GM20000 (cell line): ENCODE results near the gene REG1B.
"Not testable (repeated sequence)": the region's sequence is repeated elsewhere in the genome, so short reads cannot be mapped to it uniquely, and the experiment has no call there.

Experiments
- DNase-seq: peaks from one replicate; pipeline ENCODE4 v3.0.0; 2012; ENCODE audit warnings: low spot score
- TF ChIP-seq, protein P1 (sequence below): IDR thresholded peaks from 2 replicates; pipeline ENCODE4 v1.5.1; 2012; ENCODE audit warnings: mild to moderate bottlenecking, control low read depth; ENCODE audit errors: extremely low read depth, missing control alignments

The REG1B gene

DNA sequence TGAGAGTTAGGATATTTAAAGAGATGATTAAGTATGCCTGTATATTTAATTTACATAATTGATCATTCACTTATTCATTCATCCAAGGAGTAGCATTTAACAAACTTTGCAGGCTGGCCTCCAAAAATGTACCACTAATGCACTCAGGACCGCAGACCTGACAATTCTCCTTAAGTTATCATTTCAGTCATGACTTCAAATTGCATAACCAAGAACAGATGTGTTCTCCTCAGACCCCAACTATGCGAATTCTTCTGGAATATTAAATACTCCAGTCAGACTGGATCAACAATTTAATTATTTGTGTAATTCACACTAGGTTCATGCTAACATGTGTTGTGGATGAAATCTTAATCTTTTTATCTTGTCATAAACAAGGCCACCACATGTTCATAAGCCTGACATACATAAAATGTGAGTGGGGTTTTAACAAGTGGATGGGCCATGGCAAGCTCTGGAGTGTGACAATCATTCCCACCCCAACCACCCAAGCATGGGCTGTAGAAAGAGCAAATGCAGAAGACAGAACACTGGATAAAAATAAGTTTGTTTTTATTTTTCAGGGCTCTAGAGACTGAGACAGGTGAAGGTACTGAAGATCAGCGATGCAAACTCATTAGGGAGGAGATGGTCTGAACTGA lies 3.2 kb downstream of the REG1B start:
- TF ChIP-seq, protein P1, sequence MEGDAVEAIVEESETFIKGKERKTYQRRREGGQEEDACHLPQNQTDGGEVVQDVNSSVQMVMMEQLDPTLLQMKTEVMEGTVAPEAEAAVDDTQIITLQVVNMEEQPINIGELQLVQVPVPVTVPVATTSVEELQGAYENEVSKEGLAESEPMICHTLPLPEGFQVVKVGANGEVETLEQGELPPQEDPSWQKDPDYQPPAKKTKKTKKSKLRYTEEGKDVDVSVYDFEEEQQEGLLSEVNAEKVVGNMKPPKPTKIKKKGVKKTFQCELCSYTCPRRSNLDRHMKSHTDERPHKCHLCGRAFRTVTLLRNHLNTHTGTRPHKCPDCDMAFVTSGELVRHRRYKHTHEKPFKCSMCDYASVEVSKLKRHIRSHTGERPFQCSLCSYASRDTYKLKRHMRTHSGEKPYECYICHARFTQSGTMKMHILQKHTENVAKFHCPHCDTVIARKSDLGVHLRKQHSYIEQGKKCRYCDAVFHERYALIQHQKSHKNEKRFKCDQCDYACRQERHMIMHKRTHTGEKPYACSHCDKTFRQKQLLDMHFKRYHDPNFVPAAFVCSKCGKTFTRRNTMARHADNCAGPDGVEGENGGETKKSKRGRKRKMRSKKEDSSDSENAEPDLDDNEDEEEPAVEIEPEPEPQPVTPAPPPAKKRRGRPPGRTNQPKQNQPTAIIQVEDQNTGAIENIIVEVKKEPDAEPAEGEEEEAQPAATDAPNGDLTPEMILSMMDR, result no peak
- no peak for DNase-seq

DNA sequence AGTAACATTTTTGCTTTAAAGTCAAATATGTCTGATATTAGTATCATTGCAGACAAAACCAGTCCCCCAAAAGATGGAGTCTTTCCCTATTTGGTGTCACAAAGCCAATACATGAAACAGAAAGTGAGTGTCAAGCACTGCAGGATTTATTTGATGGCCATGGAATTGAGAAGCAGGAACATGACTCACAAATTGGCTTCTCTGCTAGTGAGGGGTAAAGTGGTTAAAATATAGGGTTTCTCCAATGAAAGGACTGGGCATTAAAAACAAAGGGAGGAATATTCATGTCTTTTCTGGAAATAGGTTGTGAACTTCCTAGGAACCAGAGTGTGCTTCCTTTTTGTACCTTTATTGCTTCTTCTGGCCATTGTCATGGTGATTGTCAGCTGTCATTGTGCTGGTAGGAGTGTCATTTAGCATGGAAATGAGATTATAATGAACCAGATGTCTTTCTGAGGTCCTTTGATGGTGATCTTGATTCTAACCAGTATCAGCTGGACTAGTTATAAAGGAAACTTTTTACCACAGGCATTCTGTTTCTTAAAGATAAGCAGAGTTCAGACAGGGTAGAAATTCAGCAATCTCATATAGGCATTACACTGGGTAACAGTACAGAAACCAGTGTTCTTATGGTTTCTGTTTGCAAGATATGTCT lies 4.1 kb downstream of the REG1B start:
- TF ChIP-seq, protein P1, result no peak
- DNase-seq, result no peak

DNA sequence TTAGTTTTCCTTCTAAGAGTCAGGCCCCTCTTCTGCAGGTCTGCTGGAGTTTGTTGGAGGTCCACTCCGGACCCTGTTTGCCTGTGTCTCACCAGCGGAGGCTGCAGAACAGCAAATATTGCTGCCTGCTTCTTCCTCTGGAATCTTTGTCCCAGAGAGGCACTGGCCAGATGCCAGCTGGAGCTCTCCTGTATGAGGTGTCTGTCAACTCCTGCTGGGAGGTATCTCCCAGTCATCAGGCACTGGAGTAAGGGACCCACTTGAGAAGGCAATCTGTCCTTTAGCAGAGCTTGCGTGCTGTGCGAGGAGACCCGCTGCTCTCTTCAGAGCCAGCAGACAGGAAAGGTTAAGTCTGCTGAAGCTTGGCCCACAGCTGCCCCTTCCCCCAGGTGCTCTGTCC lies 4.8 kb downstream of the REG1B start:
- TF ChIP-seq, protein P1, result no peak
- DNase-seq, result no peak

DNA sequence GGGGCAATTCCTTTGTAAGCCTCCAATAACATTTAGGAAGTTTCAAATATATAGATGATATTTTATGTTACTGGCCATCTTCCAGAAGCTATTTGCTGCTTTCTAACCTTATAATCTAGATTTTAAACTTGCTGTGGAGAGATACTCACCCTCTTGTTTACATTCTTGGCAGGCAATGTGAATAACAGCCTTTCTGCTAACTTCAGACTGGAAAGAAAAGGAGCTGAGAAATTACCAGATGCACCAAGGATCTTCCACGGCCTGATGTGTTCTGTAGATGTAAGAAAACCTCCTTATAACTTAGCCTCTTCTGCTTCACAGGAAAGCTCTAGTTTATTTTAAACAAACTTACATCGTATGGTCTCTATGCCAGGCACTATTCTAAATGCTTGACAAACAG lies 16.7 kb downstream of the REG1B start:
- TF ChIP-seq, protein P1, result no peak
- DNase-seq, result no peak

DNA sequence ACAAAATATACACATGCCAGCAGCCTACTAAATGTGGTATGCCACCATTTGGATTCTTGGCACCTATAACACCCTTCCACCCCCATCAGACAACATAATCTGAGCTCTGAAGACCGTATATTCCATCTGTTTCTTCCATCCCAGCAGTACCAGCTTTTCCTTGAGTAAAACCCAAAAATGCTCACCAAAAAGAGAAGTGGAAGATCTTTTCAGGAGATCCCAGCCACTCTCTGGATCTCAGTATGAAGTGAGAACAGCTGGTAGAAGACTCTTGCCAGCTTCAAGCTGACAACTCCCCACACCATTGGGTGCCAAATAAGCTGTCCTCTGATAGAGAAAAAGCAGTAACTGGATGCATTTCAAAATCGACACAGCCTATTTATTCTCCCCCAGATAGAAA lies 22.6 kb downstream of the REG1B start:
- no peak for DNase-seq
- TF ChIP-seq, protein P1, result no peak

DNA sequence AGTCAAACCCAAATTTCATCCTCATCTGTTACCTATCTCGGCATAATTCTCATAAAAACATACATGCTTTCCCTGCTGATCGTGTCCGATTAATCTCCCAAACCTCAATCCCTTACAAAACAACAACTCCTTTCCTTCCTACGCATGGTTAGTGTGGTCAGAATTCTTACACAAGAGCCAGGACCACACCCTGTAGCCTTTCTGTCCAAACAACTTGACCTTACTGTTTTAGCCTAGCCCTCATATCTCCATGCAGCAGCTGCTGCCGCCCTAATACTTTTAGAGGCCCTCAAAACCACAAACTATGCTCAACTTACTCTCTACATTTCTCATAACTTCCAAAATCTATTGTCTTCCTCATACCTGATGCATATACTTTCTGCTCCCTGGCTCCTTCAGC lies 33.0 kb downstream of the REG1B start:
- not testable (repeated sequence) for DNase-seq

DNA sequence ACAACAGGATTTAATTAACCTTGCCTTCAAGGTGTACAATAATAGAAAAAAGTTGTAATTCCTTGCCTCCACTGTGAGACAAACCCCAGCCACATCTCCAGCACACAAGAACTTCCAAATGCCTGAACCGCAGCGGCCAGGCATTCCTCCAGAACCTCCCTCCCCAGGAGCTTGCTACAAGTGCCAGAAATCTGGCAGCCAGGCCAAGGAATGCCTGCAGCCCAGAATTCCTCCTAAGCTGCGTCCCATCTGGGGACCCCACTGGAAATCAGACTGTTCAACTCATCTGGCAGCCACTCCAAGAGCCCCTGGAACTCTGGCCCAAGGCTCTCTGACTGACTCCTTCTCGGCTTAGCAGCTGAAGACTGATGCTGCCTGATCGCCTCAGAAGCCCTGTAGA lies 34.3 kb downstream of the REG1B start:
- not testable (repeated sequence) for DNase-seq

DNA sequence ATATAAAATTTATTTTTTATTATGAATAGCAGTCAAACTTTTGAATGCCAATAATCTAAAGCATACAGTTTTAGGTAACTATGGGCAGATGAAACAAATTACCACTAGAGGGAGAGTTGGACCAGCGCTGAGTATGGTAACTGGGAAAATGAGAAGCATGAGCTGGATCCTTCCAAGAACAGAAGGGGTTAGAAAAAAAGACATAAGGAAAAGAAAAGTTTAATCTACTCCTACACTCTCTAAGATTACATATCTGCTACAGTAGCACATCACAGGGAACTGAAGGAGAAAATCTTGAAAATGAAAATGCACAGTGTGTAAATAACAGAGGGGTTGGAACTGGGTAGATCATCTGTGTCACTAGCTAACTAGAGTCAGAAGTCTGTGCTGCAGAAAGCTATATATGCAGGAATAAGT lies 46.8 kb downstream of the REG1B start:
- no peak for DNase-seq
- TF ChIP-seq, protein P1, result no peak
